Kidney epithelial cell (primary cell): ENCODE data around the gene SLCO3A1. TPM values are rescaled to one million over a fixed set of nuclear protein-coding genes. Genes with fewer than 3 reads are reported as not detected.
"Not testable (repeated sequence)": the region's sequence is repeated elsewhere in the genome, so short reads cannot be mapped to it uniquely, and the experiment has no call there.

ENCODE experiments used
- DNase-seq: peaks from one replicate; pipeline ENCODE4 v3.0.0-alpha.2; 2010; ENCODE audit warnings: low read depth
- H3K27me3 ChIP-seq: 2 replicates; pipeline ENCODE4 v1.6.0; 2011; ENCODE audit warnings: low read length; ENCODE audit not compliant: control insufficient read depth, insufficient read depth
- H3K36me3 ChIP-seq: 2 replicates; pipeline ENCODE4 v1.5.1; 2011; ENCODE audit warnings: low read length; ENCODE audit not compliant: control insufficient read depth, insufficient read depth
- H3K4me3 ChIP-seq: 2 replicates; pipeline ENCODE4 v1.5.1; 2011; ENCODE audit warnings: low read depth, mild to moderate bottlenecking, control low read depth, low read length
- total RNA-seq: library from RNA; depleted of rRNA; stranded (reverse); fragments of >200 nt; gene quantifications from 2 replicates; pipeline ENCODE4 v1.2.3, GENCODE V29; 2015
- TF ChIP-seq, protein P1 (sequence below): IDR thresholded peaks from 2 replicates; pipeline ENCODE4 v1.5.1; 2011; ENCODE audit warnings: mild to moderate bottlenecking, moderate library complexity, low read length, control low read depth, inconsistent platforms; ENCODE audit not compliant: insufficient read depth, poor library complexity, severe bottlenecking

SLCO3A1 gene
- total RNA-seq, 1 donor from 2014 or later, result 3.1 TPM

DNA sequence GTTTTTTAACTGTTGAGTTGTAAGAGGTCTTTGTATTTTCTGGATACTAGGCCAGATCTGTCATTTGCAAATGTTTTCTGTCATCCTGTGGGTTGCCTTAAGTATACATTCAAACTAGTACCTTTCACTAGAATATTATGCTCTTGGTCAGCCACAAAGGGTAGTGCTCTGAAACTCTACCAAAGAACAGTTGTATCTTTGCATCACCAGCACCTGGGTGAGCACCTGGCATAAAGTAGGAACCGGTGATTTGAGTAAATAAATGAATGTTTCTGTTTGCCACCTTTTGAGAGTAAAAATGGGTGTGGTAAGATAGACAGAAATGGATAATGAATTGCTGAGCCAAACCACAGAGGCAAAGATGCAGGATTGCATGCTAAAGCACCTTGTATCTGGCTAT lies 98.7 kb downstream of the SLCO3A1 start:
- Histone ChIP-seq H3K27me3 (no peaks in the 10 kb centered on the region), H3K4me3 (no peak overlapping the region), H3K36me3 (no peaks in the 10 kb centered on the region)
- TF ChIP-seq, protein P1, sequence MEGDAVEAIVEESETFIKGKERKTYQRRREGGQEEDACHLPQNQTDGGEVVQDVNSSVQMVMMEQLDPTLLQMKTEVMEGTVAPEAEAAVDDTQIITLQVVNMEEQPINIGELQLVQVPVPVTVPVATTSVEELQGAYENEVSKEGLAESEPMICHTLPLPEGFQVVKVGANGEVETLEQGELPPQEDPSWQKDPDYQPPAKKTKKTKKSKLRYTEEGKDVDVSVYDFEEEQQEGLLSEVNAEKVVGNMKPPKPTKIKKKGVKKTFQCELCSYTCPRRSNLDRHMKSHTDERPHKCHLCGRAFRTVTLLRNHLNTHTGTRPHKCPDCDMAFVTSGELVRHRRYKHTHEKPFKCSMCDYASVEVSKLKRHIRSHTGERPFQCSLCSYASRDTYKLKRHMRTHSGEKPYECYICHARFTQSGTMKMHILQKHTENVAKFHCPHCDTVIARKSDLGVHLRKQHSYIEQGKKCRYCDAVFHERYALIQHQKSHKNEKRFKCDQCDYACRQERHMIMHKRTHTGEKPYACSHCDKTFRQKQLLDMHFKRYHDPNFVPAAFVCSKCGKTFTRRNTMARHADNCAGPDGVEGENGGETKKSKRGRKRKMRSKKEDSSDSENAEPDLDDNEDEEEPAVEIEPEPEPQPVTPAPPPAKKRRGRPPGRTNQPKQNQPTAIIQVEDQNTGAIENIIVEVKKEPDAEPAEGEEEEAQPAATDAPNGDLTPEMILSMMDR, result no peak
- no peak for DNase-seq

DNA sequence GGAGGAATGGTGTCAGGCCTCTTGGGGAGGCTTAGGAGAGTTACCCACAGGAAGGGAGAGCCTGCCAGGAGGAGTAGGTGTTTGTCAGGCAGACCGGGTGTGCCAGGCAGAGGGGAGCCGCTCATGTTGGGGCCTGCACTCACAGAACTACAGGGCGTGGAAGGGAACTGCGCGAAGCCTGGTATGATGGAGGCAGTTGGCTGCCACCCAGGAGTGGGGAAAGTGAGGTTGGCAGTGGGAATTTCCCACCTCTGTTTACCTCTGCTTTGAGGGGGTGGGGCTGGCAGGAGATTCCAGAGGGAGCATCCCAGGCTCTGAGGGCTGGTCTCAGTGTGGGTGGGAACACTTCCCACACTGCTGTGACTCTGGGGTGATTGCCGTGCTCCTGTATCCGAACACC lies 99.9 kb downstream of the SLCO3A1 start:
- TF ChIP-seq, protein P1, result no peak
- Histone ChIP-seq H3K27me3 (no peaks in the 10 kb centered on the region), H3K4me3 (no peak overlapping the region), H3K36me3 (no peaks in the 10 kb centered on the region)
- DNase-seq, result no peak

- TF ChIP-seq, protein P1, result no peak
- Histone ChIP-seq H3K4me3 (no peak overlapping the region), H3K36me3 (no peaks in the 10 kb centered on the region), H3K27me3 (no peaks in the 10 kb centered on the region)
- no peak for DNase-seq
Observed at GRCh38 chr15:91954292-91954691, 100.8 kb downstream of the SLCO3A1 start.

GRCh38 chr15:91956026-91956723 lies 102.7 kb downstream of the SLCO3A1 start:
- no peak overlapping the region for H3K4me3 ChIP-seq
- TF ChIP-seq, protein P1, result no peak
- no peak for DNase-seq
- H3K27me3 ChIP-seq, result no peaks in the 10 kb centered on the region
- no peaks in the 10 kb centered on the region for H3K36me3 ChIP-seq

DNA sequence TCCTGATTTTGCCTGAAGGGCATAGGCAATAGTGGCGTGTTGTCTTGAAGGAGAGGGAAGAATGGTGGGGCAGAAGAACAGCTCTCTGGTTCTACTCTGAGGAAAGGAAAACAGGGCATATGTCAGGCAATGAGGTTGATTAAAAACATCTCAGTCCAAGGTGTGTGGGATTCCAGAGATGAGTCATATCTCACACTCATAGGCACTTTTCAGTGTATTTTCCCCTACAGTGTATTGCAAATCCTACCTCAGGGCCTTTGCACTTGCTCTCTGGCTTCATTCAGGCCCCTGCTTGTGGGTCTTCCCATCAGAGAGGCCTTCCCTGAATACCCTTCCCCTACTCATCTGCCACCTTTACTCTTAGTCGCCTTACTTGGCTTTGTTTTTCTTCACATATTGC lies 107.8 kb downstream of the SLCO3A1 start:
- TF ChIP-seq, protein P1, result no peak
- Histone ChIP-seq H3K36me3 (no peaks in the 10 kb centered on the region), H3K4me3 (no peak overlapping the region), H3K27me3 (no peaks in the 10 kb centered on the region)
- DNase-seq, result no peak

- not testable (repeated sequence) for H3K36me3 ChIP-seq, DNase-seq, H3K27me3 ChIP-seq, H3K4me3 ChIP-seq
Observed at GRCh38 chr15:91963747-91964146, 110.2 kb downstream of the SLCO3A1 start.
